Panc1 (cell line): ENCODE measurements around the gene C5.

Experiments used
- POLR2AphosphoS5 ChIP-seq: IDR thresholded peaks from 2 replicates; pipeline ENCODE4 v1.6.1; 2012; ENCODE audit warnings: mild to moderate bottlenecking, low read depth, low read length, moderate library complexity
- SIN3A ChIP-seq: IDR thresholded peaks from 2 replicates; pipeline ENCODE4 v1.6.1; 2012; ENCODE audit warnings: low read depth, mild to moderate bottlenecking, low read length, moderate library complexity, borderline replicate concordance; ENCODE audit not compliant: insufficient read depth
- TCF7L2 ChIP-seq: IDR thresholded peaks from 2 replicates; pipeline ENCODE4 v1.6.1; 2011; ENCODE audit warnings: mild to moderate bottlenecking, low read depth, low read length, inconsistent platforms
- TF ChIP-seq, protein P1 (sequence below): fragments of 450-650 bp; IDR thresholded peaks from 2 replicates; pipeline ENCODE4 v1.5.1; 2017; ENCODE audit warnings: mild to moderate bottlenecking
- TF ChIP-seq, protein P2 (sequence below), 2 experiments: IDR thresholded peaks; 2 replicates each; pipeline ENCODE4 v1.6.1; 2011 to 2012; ENCODE audit warnings: low read depth in 2 of 2, control low read depth in 1 of 2, low read length in 1 of 2, mild to moderate bottlenecking in 1 of 2, moderate library complexity in 1 of 2; ENCODE audit not compliant: insufficient read depth in 1 of 2

DNA sequence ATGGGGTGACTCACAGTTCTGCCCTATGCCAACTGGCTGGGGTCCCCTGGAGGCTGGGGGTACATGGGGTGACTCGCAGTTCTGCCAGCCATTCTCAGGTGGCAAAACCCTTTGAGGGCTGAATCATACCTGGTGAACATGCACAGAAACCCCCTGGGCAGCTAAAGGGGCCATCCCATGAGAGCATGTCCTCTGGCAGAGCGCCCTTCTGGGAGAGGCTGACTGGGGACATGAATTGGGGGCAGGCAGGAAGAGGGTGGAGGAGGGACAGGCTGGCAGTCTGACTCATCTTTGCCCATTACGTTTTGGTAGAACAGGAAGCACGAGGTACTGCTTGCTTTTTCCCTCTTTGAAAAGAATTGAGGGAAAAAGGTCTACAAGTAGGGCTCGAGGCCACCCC lies 140.2 kb downstream of the C5 start:
- TF ChIP-seq, protein P1, sequence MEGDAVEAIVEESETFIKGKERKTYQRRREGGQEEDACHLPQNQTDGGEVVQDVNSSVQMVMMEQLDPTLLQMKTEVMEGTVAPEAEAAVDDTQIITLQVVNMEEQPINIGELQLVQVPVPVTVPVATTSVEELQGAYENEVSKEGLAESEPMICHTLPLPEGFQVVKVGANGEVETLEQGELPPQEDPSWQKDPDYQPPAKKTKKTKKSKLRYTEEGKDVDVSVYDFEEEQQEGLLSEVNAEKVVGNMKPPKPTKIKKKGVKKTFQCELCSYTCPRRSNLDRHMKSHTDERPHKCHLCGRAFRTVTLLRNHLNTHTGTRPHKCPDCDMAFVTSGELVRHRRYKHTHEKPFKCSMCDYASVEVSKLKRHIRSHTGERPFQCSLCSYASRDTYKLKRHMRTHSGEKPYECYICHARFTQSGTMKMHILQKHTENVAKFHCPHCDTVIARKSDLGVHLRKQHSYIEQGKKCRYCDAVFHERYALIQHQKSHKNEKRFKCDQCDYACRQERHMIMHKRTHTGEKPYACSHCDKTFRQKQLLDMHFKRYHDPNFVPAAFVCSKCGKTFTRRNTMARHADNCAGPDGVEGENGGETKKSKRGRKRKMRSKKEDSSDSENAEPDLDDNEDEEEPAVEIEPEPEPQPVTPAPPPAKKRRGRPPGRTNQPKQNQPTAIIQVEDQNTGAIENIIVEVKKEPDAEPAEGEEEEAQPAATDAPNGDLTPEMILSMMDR, result no peak
- TF ChIP-seq SIN3A (no peak), POLR2AphosphoS5 (no peak), TCF7L2 (no peak)
- TF ChIP-seq, protein P2, sequence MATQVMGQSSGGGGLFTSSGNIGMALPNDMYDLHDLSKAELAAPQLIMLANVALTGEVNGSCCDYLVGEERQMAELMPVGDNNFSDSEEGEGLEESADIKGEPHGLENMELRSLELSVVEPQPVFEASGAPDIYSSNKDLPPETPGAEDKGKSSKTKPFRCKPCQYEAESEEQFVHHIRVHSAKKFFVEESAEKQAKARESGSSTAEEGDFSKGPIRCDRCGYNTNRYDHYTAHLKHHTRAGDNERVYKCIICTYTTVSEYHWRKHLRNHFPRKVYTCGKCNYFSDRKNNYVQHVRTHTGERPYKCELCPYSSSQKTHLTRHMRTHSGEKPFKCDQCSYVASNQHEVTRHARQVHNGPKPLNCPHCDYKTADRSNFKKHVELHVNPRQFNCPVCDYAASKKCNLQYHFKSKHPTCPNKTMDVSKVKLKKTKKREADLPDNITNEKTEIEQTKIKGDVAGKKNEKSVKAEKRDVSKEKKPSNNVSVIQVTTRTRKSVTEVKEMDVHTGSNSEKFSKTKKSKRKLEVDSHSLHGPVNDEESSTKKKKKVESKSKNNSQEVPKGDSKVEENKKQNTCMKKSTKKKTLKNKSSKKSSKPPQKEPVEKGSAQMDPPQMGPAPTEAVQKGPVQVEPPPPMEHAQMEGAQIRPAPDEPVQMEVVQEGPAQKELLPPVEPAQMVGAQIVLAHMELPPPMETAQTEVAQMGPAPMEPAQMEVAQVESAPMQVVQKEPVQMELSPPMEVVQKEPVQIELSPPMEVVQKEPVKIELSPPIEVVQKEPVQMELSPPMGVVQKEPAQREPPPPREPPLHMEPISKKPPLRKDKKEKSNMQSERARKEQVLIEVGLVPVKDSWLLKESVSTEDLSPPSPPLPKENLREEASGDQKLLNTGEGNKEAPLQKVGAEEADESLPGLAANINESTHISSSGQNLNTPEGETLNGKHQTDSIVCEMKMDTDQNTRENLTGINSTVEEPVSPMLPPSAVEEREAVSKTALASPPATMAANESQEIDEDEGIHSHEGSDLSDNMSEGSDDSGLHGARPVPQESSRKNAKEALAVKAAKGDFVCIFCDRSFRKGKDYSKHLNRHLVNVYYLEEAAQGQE (IDR thresholded peaks at IDR 0.05; ENCODE audit: insufficient read depth in 1 of 2, low read depth in 2 of 2, low read length in 1 of 2), result no peak
